ENCODE measurements around the gene FAM3A. TPM values are rescaled to one million over a fixed set of nuclear protein-coding genes. Genes with fewer than 3 reads are reported as not detected.
"Not testable (repeated sequence)": the region's sequence is repeated elsewhere in the genome, so short reads cannot be mapped to it uniquely, and the experiment has no call there.

The FAM3A gene
- total and polyA plus RNA-seq, 2 of the 4 experiments (the other 2 are of a cell fraction), result 14.0 to 47.2 TPM

- POLR2A ChIA-PET (ENCODE audit: unreplicated experiment); H3K18ac ChIP-seq (ENCODE audit: low read depth, low read length); H4K8ac ChIP-seq (ENCODE audit: low read depth in 2 of 2, low read length in 2 of 2); dilution Hi-C loops (cut with HindIII; ENCODE audit: low sequenced_read_pairs, unreplicated experiment); H3K56ac ChIP-seq (ENCODE audit: extremely low read depth, insufficient read depth, low read length); DNase-seq; H3K4me3 ChIP-seq (ENCODE audit: insufficient read depth, low read depth, low read length); H2AFZ ChIP-seq (replicated peaks; ENCODE audit: low read length, poor library complexity); H3K27ac ChIP-seq (ENCODE audit: insufficient read depth, low read length); H2BK20ac ChIP-seq (ENCODE audit: low read depth, low read length); ATAC-seq (ENCODE audit: low read depth); H2BK5ac ChIP-seq (ENCODE audit: low read depth, low read length, poor library complexity, severe bottlenecking); H3K4me2 ChIP-seq (ENCODE audit: low read depth, low read length); intact Hi-C loops (cut with micrococcal nuclease); BruUV-seq (replicated peaks); H3K27me3 ChIP-seq (ENCODE audit: control insufficient read depth, insufficient read depth, low read length); H3K23ac ChIP-seq (ENCODE audit: low read depth, low read length); H3K9ac ChIP-seq (ENCODE audit: low read depth, low read length); H3K9me3 ChIP-seq (ENCODE audit: control insufficient read depth, insufficient read depth, low read length); H2AK9ac ChIP-seq (replicated peaks; ENCODE audit: low read depth, low read length, poor library complexity): not testable (repeated sequence)
- Histone ChIP-seq H4K5ac (ENCODE audit: low read depth, low read length) (0 out of 2 replicates have a peak overlapping the region, but pooled peaks have one; percentile 63), H4K91ac (ENCODE audit: insufficient read depth, low read depth, low read length) (peak overlapping the region; percentile 99; the same call in 1 of the 2 replicates), H2BK120ac (ENCODE audit: low read depth, low read length) (peak overlapping the region; percentile 100; the same call in 1 of the 2 replicates), H4K20me1 (ENCODE audit: insufficient read depth, low read length) (peaks cover 11% of the 10 kb centered on the region; the same call in 1 of the 2 replicates), H3K9me1 (ENCODE audit: insufficient read depth, low read length) (peaks cover 19% of the 10 kb centered on the region), H2AK5ac (ENCODE audit: low read depth, low read length) (peak overlapping the region; percentile 99), H2BK15ac (ENCODE audit: low read depth, low read length) (peak overlapping the region; percentile 96; the same call in 1 of the 3 replicates), H3K36me3 (ENCODE audit: control insufficient read depth, insufficient read depth, low read length) (peaks cover 45% of the 10 kb centered on the region), H3K79me1 (ENCODE audit: low read depth in 1 of 2, low read length in 2 of 2) (peaks cover 8 to 52% of the 10 kb centered on the region in 2 experiments; a peak in 3 of 4 replicates), H3K4me1 (ENCODE audit: control insufficient read depth, insufficient read depth, low read length) (peaks cover 23% of the 10 kb centered on the region), H3K4ac (ENCODE audit: low read depth, low read length) (peak overlapping the region; percentile 100), H3K14ac (replicated peaks; ENCODE audit: low read depth, low read length) (0 out of 2 replicates have a peak overlapping the region, but pooled peaks have one; percentile 98)
- CTCF ChIA-PET, result interaction anchor here (1.6 kb wide), 1 partner anchor 141 kb away, joined by 3 read pairs; no protein-coding TSS in a partner anchor
- in situ Hi-C loops (cut with MboI; ENCODE audit: low sequenced_read_pairs), result loop anchor here (25.0 kb wide), 1 partner anchor 1578 kb away; no protein-coding TSS in a partner anchor
- WGBS, 2 experiments (ENCODE audit: extremely low coverage in 2 of 2, insufficient read length in 1 of 2), result 64% methylated on average over 3 of the region's 7 CpGs; no CpG with 5 or more reads in 1 of the 2 experiments
Observed at GRCh38 chrX:154540365-154540764, 24.3 kb upstream of the FAM3A start.
